Dermis blood vessel endothelial cell (primary cell): ENCODE results near the gene MKRN2. TPM values are rescaled to one million over a fixed set of nuclear protein-coding genes. Genes with fewer than 3 reads are reported as not detected.

ENCODE experiments used
- DNase-seq: peaks from one replicate; pipeline ENCODE4 v3.0.0; 2010
- total RNA-seq: library from RNA; depleted of rRNA; stranded (reverse); fragments of >200 nt; gene quantifications from 2 replicates; pipeline ENCODE4 v1.2.3, GENCODE V29; 2014

Gene MKRN2
- total RNA-seq, 1 donor from 2014 or later = 40.5 TPM

- no peak for DNase-seq
Measured at GRCh38 chr3:12556314-12556689, 585 bp upstream of the MKRN2 start.

GRCh38 chr3:12557473-12558100 is 700 bp downstream of the MKRN2 start:
- DNase-seq = no peak

GRCh38 chr3:12558706-12559105 is 1.8 kb downstream of the MKRN2 start:
- no peak for DNase-seq

GRCh38 chr3:12559520-12559919 is 2.6 kb downstream of the MKRN2 start:
- DNase-seq = no peak

- DNase-seq = no peak
Measured at GRCh38 chr3:12560505-12561190, 3.8 kb downstream of the MKRN2 start.

GRCh38 chr3:12561397-12561796 is 4.5 kb downstream of the MKRN2 start:
- no peak for DNase-seq

- DNase-seq = no peak
Measured at GRCh38 chr3:12562451-12562850, 5.6 kb downstream of the MKRN2 start.

GRCh38 chr3:12566976-12567375 is 10.1 kb downstream of the MKRN2 start:
- peak; percentile 25 for DNase-seq

- DNase-seq = no peak
Measured at GRCh38 chr3:12568747-12569146, 11.9 kb downstream of the MKRN2 start.

GRCh38 chr3:12569836-12570235 is 12.9 kb downstream of the MKRN2 start:
- no peak for DNase-seq

GRCh38 chr3:12571986-12572385 is 15.1 kb downstream of the MKRN2 start:
- no peak for DNase-seq

GRCh38 chr3:12574131-12574530 is 17.2 kb downstream of the MKRN2 start:
- no peak for DNase-seq

GRCh38 chr3:12574661-12575060 is 17.8 kb downstream of the MKRN2 start:
- peak; percentile 48 for DNase-seq

- DNase-seq = no peak
Measured at GRCh38 chr3:12577379-12577778, 20.5 kb downstream of the MKRN2 start.

GRCh38 chr3:12578742-12579141 is 21.9 kb downstream of the MKRN2 start:
- DNase-seq = no peak

GRCh38 chr3:12579456-12579855 is 22.6 kb downstream of the MKRN2 start:
- peak; percentile 51 for DNase-seq

GRCh38 chr3:12579905-12580304 is 23.0 kb downstream of the MKRN2 start:
- peak; percentile 62 for DNase-seq

- no peak for DNase-seq
Measured at GRCh38 chr3:12582730-12583129, 25.8 kb downstream of the MKRN2 start.

- DNase-seq = no peak
Measured at GRCh38 chr3:12583280-12583679, 26.4 kb downstream of the MKRN2 start.

GRCh38 chr3:12584083-12584482 is 27.2 kb downstream of the MKRN2 start:
- no peak for DNase-seq

GRCh38 chr3:12585181-12585580 is 28.3 kb downstream of the MKRN2 start:
- DNase-seq = no peak

GRCh38 chr3:12585970-12586369 is 29.1 kb downstream of the MKRN2 start:
- no peak for DNase-seq

- no peak for DNase-seq
Measured at GRCh38 chr3:12586403-12586802, 29.5 kb downstream of the MKRN2 start.
